T-cell (primary cell): Measurements from ENCODE around the gene MRPL45. TPM values are rescaled to one million over a fixed set of nuclear protein-coding genes. Genes with fewer than 3 reads are reported as not detected.
A peak's percentile ranks its signal among the peaks of the same experiment; 100 is the strongest.

Source experiments
- ATAC-seq, 4 experiments: fragments of 200-7000 bp in 3 of 4; fragments of 150-1000 bp in 1 of 4; cut with Tn5 transposase; replicated peaks in 1 of 4; 1 replicate in 3 of 4; 2 replicates in 1 of 4; pipeline ENCODE4 v1.10.0; 2021; ENCODE audit warnings: moderate library complexity in 3 of 4, mild to moderate bottlenecking in 2 of 4, moderate number of reproducible peaks in 1 of 4
- CTCF ChIA-PET, 2 donors: fragments of 300-600 bp; sonication (Branson Sonifier 250); formaldehyde crosslinking; loops; one replicate each; lab custom pipeline; 2022; ENCODE audit warnings: antibody characterized with exemption in 2 of 2; lab: Charles Lee
- POLR2A ChIA-PET, 2 donors: fragments of 300-600 bp; sonication (Branson Sonifier 250); formaldehyde crosslinking; loops; one replicate each; lab custom pipeline; 2022; ENCODE audit warnings: antibody characterized with exemption in 2 of 2; lab: Charles Lee
- DNase-seq, 35 experiments: peaks; one replicate each; pipeline versions ENCODE4 v3.0.0 to v3.0.0-alpha.2; 2013 to 2023
- H3K27ac ChIP-seq: one replicate; pipeline ENCODE4 v1.5.1; 2013; ENCODE audit warnings: low read length
- H3K27me3 ChIP-seq, 2 experiments: replicated peaks in 1 of 2; 1 replicate in 1 of 2; 2 replicates in 1 of 2; pipeline versions ENCODE4 v1.6.1 to v1.7.0; 2013; ENCODE audit warnings: low read length in 1 of 2, mixed read lengths in 1 of 2; ENCODE audit not compliant: control insufficient read depth in 2 of 2, insufficient read depth in 2 of 2; ENCODE audit errors: extremely low read depth in 1 of 2
- H3K36me3 ChIP-seq, 2 donors: 1 replicate in 1 of 2; 2 replicates in 1 of 2; pipeline versions ENCODE4 v1.6.1 to v1.7.0; 2013; ENCODE audit warnings: low read length in 1 of 2; ENCODE audit not compliant: control insufficient read depth in 2 of 2, insufficient read depth in 1 of 2; ENCODE audit errors: extremely low read depth in 1 of 2
- H3K4me1 ChIP-seq, 2 experiments: 1 replicate in 1 of 2; 2 replicates in 1 of 2; pipeline versions ENCODE4 v1.6.1 to v1.7.0; 2013; ENCODE audit warnings: low read length in 2 of 2, mixed read lengths in 1 of 2; ENCODE audit not compliant: insufficient read depth in 2 of 2, control insufficient read depth in 1 of 2; ENCODE audit errors: extremely low read depth in 1 of 2
- H3K4me3 ChIP-seq, 2 donors: 1 replicate in 1 of 2; 2 replicates in 1 of 2; pipeline versions ENCODE4 v1.5.1 to v1.7.0; 2013; ENCODE audit warnings: mild to moderate bottlenecking in 2 of 2, low read length in 1 of 2, moderate library complexity in 1 of 2; ENCODE audit not compliant: control insufficient read depth in 1 of 2; ENCODE audit errors: extremely low read depth in 1 of 2
- H3K9me3 ChIP-seq: 2 replicates; pipeline ENCODE4 v1.7.0; 2013
- H3K27ac Mint-ChIP-seq, 2 donors: one replicate each; pipeline ENCODE4 v1.8.0; 2020 to 2021; ENCODE audit warnings: mild to moderate bottlenecking in 2 of 2, mixed read lengths in 2 of 2
- H3K27me3 Mint-ChIP-seq, 2 donors: one replicate each; pipeline ENCODE4 v1.8.0; 2021 to 2022; ENCODE audit warnings: mixed read lengths in 2 of 2
- H3K36me3 Mint-ChIP-seq: one replicate; pipeline ENCODE4 v1.8.0; 2021; ENCODE audit warnings: mixed read lengths
- H3K4me1 Mint-ChIP-seq, 3 donors: one replicate each; pipeline ENCODE4 v1.8.0; 2020 to 2022; ENCODE audit warnings: mixed read lengths in 3 of 3, mild to moderate bottlenecking in 1 of 3
- H3K4me3 Mint-ChIP-seq, 3 donors: one replicate each; pipeline ENCODE4 v1.8.0; 2020 to 2022; ENCODE audit warnings: mild to moderate bottlenecking in 3 of 3, mixed read lengths in 3 of 3, moderate library complexity in 3 of 3
- H3K9me3 Mint-ChIP-seq, 3 donors: one replicate each; pipeline ENCODE4 v1.8.0; 2020 to 2022; ENCODE audit warnings: mixed read lengths in 3 of 3
- WGBS: methylation state at CpG from one replicate; pipeline ENCODE4 v1.1.5; 2013; ENCODE audit warnings: missing lambda C conversion rate; ENCODE audit not compliant: insufficient coverage; 5-methylcytosine and 5-hydroxymethylcytosine counted together
- total RNA-seq, 35 experiments: library from RNA in 6 of 35; stranded (reverse) in 6 of 35; fragments of 120-200 nt in 1 of 35; gene quantifications; one replicate each; pipeline versions ENCODE4 v1.2.1 to v1.2.4 and lab custom pipeline; 2013 to 2026

Gene MRPL45
- total RNA-seq, 5 donors from 2014 or later (not counting 1 experiment from before 2014, with no cell fraction given) = 16.3 to 21.7 (median 19.5) TPM

DNA sequence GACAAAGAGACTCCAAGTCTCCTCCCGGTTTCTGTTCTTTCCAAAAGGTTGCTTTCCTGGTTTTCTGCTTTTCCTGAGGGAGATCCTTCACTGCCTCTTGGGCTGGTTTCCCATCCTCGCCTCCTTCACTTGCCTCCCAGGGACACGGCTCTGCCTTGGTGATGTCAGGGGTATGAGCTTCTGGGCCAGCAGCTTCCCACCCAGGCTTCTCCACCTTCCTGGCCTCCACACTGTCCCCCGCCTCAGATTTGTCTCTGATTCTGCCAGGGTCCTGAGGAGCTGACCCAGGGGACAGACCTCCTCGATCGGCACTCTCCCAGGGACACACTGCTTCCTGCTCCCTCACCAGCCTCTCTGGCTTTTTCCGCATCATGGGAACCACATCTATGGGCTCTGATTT is 32.3 kb downstream of the MRPL45 start:
- Histone ChIP-seq H3K4me3 (no peak overlapping the region), H3K9me3 (no peaks in the 10 kb centered on the region), H3K27me3 (peaks cover 0 to 53% of the 10 kb centered on the region in 2 experiments), H3K4me1 (peaks cover 0 to 3% of the 10 kb centered on the region in 2 experiments), H3K36me3 (no peaks in the 10 kb centered on the region), H3K27ac (no peak overlapping the region)
- no peak for DNase-seq
- no peak for ATAC-seq
- Mint-ChIP-seq H3K27ac (no peak overlapping the region), H3K4me3 (no peak overlapping the region), H3K36me3 (no peaks in the 10 kb centered on the region), H3K4me1 (peaks cover 2 to 24% (median 10%) of the 10 kb centered on the region in 3 donors), H3K27me3 (peaks cover 9 to 13% of the 10 kb centered on the region in 2 donors), H3K9me3 (no peaks in the 10 kb centered on the region)
- 90% methylated on average over 6 of the region's 7 CpGs for WGBS
- CTCF ChIA-PET = no interaction called here
- POLR2A ChIA-PET = no interaction called here

DNA sequence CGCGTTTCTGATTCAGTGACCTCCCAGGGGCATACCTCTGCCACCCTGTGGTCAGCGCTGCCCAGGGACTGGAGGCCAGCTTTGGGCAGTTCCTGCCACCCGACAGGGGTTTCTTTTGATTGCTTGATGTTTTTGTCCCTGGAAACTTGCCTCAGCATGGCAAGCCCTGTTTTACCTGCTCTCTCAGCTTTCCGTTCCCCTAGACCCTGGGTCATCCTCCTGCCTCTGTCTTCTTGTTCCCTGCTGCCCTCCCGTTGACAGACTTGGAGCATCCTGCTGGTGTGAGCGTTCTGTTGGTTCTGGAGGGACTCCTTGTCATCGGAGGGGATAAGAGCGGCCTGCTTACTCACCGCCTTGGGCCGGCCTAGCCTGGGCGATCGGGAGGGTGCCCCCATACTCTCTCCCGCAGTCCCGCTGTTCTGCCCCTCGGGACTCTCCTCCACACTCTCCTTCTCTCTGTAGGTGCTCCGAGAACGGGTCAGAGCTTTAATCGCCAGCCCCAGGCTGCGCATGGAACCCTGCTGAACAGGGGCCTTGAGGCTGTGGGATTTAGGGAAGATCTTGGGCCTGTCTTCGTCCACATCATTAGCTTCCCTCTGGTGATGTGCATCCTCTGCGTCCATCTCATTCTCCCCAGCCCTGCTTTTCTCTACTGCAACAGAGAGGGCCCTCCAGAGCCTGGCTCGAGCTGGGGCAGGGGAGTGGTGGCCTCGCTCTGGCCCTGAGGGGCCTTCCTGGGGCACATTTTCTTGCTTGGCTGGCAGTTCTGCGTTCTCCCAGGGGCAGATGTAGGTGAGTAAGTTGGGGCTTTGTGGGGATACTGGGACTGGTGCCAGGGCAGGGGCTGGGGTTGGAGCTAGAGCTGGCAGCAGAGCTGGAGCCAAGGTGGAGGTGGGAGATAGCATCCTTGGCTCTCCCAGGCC is 33.1 kb downstream of the MRPL45 start:
- CTCF ChIA-PET = interaction anchor here in 1 of 2 donors (0.5 kb wide), 1 partner anchor 103 kb away, joined by 5 read pairs; no protein-coding TSS in a partner anchor
- ATAC-seq (no peak), DNase-seq (no peak)
- H3K27me3 ChIP-seq = peaks cover 0 to 61% of the 10 kb centered on the region in 2 experiments
- no peaks in the 10 kb centered on the region for H3K36me3 ChIP-seq
- no peaks in the 10 kb centered on the region for H3K9me3 ChIP-seq
- H3K4me1 ChIP-seq = peaks cover 0 to 3% of the 10 kb centered on the region in 2 experiments
- H3K4me1 Mint-ChIP-seq = peaks cover 2 to 22% (median 10%) of the 10 kb centered on the region in 3 donors
- H3K27me3 Mint-ChIP-seq = peaks cover 10 to 13% of the 10 kb centered on the region in 2 donors
- POLR2A ChIA-PET = no interaction called here
- WGBS = 92% methylated on average over 15 of the region's 25 CpGs
- no peak overlapping the region for H3K4me3 Mint-ChIP-seq
- H3K4me3 ChIP-seq = no peak overlapping the region
- H3K27ac Mint-ChIP-seq = no peak overlapping the region
- no peaks in the 10 kb centered on the region for H3K36me3 Mint-ChIP-seq
- no peaks in the 10 kb centered on the region for H3K9me3 Mint-ChIP-seq
- no peak overlapping the region for H3K27ac ChIP-seq

DNA sequence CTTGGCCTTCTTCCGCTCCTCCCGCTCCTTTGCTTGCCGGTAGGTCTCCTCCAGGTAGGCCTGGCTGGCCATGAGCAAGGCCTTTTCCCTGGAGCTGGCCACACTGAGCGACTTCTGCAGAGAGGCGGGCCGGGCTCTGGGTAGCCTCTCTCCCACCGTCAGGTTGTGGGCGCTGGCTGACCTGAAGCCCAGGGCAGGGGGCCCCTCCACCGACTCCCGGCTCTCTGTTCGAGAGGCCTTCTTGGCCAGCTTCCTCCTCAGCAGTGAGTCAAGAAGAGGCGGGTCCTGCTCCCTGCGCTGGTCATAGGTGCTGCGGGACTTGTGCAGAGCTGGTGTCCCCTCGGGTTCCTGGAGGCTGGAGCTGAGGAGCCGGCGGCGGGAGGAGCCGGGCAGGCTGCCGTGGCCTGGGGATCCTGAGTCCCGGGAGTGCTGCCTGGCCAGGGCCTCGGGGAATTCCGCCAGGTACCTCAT is 34.0 kb downstream of the MRPL45 start:
- Histone ChIP-seq H3K4me3 (no peak overlapping the region), H3K36me3 (no peaks in the 10 kb centered on the region), H3K27ac (no peak overlapping the region), H3K4me1 (peaks cover 0 to 3% of the 10 kb centered on the region in 2 experiments), H3K9me3 (no peaks in the 10 kb centered on the region), H3K27me3 (peaks cover 0 to 65% of the 10 kb centered on the region in 2 experiments)
- POLR2A ChIA-PET = no interaction called here
- H3K27me3 Mint-ChIP-seq = peaks cover 10 to 13% of the 10 kb centered on the region in 2 donors
- ATAC-seq (no peak), DNase-seq (no peak)
- H3K9me3 Mint-ChIP-seq = no peaks in the 10 kb centered on the region
- 94% methylated on average over 21 of the region's 23 CpGs for WGBS
- H3K36me3 Mint-ChIP-seq = no peaks in the 10 kb centered on the region
- H3K4me1 Mint-ChIP-seq = peaks cover 2 to 20% (median 8%) of the 10 kb centered on the region in 3 donors
- H3K4me3 Mint-ChIP-seq = no peak overlapping the region
- H3K27ac Mint-ChIP-seq = no peak overlapping the region
- CTCF ChIA-PET = interaction anchor here in 1 of 2 donors (0.9 to 1.0 kb wide), 2 partner anchors 18 to 84 kb away, joined by 3 to 5 read pairs; no protein-coding TSS in a partner anchor

DNA sequence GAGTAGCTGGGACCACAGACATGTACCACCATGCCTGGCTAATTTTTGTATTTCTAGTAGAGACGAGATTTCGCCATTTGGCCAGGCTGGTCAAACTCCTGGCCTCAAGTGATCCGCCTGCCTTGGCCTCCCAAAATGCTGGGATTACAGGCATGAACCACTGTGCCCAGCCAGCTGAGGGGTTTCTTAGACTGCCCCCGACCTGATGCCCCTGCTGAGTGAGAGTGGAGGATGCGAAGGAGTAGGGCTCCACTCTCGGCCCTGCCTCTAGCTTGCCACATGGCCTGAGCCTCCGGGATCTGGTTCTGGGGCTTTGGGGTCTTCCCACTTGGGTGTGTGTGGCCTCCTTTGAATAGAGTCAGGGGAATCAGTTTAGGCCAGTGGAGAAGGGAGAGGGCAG is 35.8 kb downstream of the MRPL45 start:
- 80% methylated on average over 6 of the region's 7 CpGs for WGBS
- H3K4me3 ChIP-seq = no peak overlapping the region
- DNase-seq = no peak
- peaks cover 10 to 13% of the 10 kb centered on the region in 2 donors for H3K27me3 Mint-ChIP-seq
- ATAC-seq = no peak
- peaks cover 0 to 9% (median 2%) of the 10 kb centered on the region in 3 donors for H3K4me1 Mint-ChIP-seq
- H3K36me3 ChIP-seq = no peaks in the 10 kb centered on the region
- peaks cover 0 to 65% of the 10 kb centered on the region in 2 experiments for H3K27me3 ChIP-seq
- no peak overlapping the region for H3K27ac Mint-ChIP-seq
- H3K9me3 Mint-ChIP-seq = no peaks in the 10 kb centered on the region
- ChIA-PET CTCF (interaction anchor here (0.8 to 1.0 kb wide), 2 partner anchors 8 to 81 kb away, joined by 3 read pairs; no protein-coding TSS in a partner anchor), POLR2A (interaction anchor here in 1 of 2 donors (0.6 kb wide), 1 partner anchor 1613 kb away, joined by 3 read pairs; no protein-coding TSS in a partner anchor)
- no peak overlapping the region for H3K27ac ChIP-seq
- H3K4me1 ChIP-seq = no peaks in the 10 kb centered on the region
- no peaks in the 10 kb centered on the region for H3K9me3 ChIP-seq
- H3K36me3 Mint-ChIP-seq = no peaks in the 10 kb centered on the region
- H3K4me3 Mint-ChIP-seq = no peak overlapping the region

DNA sequence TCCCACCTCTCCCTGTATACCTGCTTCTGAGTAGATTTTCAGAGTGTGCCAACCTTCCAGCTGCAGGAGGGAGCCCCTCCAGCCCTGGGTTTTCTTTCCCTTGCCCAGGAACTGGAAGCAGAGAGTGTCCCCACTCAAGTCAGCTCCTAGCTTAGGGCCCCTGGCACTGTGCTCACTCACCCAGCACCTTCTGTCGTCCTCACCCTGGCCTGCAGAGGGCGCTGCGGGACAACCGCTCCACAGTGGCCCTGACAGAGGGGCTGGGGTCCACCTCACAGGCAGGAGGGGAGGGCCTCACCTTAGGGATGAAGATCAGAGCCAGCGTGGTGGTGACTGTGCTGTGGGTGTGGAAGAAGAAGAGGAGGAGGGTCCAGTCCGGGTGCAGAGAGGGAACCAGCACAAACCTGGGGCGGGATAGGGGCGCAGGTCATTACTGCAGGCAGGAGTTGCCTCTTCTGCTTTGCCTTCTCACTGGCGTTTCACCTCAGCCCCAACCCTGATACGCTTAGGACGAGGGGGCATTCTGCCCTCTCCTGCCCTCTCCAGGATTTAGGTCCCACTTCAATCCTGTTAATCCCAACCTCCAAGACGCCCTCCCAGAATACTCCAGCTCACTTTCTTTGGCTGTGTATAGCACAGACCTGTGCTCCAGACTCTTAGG is 36.8 kb downstream of the MRPL45 start:
- no peaks in the 10 kb centered on the region for H3K9me3 ChIP-seq
- peak in 20 of 35 experiments; percentile 14 to 47 (median 26) for DNase-seq
- H3K4me3 Mint-ChIP-seq = no peak overlapping the region
- H3K4me1 Mint-ChIP-seq = peaks cover 0 to 2% (median 0%) of the 10 kb centered on the region in 3 donors
- H3K27me3 ChIP-seq = peaks cover 0 to 59% of the 10 kb centered on the region in 2 experiments
- WGBS = 64% methylated on average over 3 of the region's 12 CpGs
- peaks cover 10 to 13% of the 10 kb centered on the region in 2 donors for H3K27me3 Mint-ChIP-seq
- no peaks in the 10 kb centered on the region for H3K36me3 Mint-ChIP-seq
- ChIA-PET POLR2A (no interaction called here), CTCF (interaction anchor here (0.8 to 1.0 kb wide), 2 partner anchors 9 to 80 kb away, joined by 3 read pairs; no protein-coding TSS in a partner anchor)
- H3K4me1 ChIP-seq = no peaks in the 10 kb centered on the region
- no peak overlapping the region for H3K4me3 ChIP-seq
- H3K27ac Mint-ChIP-seq = no peak overlapping the region
- no peaks in the 10 kb centered on the region for H3K9me3 Mint-ChIP-seq
- H3K36me3 ChIP-seq = no peaks in the 10 kb centered on the region
- peak in 3 of 4 experiments; percentile 30 to 39 (median 37) for ATAC-seq
- no peak overlapping the region for H3K27ac ChIP-seq
